GM23338 (cell line): ENCODE measurements around the gene ZNF143. TPM values are rescaled to one million over a fixed set of nuclear protein-coding genes. Genes with fewer than 3 reads are reported as not detected.

Experiments used
- ATAC-seq: fragments of 200-7000 bp; cut with Tn5 transposase; 3 replicates; pipeline ENCODE4 v1.9.1; 2020
- DNase-seq: peaks from one replicate; pipeline ENCODE4 v3.0.0-alpha.2; 2015; ENCODE audit warnings: low spot score
- H2AFZ ChIP-seq: fragments of 200-600 bp; sonication (generic); 2 replicates; pipeline ENCODE4 v1.8.0; 2016; ENCODE audit warnings: antibody characterized with exemption, mild to moderate bottlenecking, moderate library complexity
- H3F3A ChIP-seq: fragments of 200-600 bp; sonication (generic); replicated peaks from 2 replicates; pipeline ENCODE4 v1.8.0; 2017; ENCODE audit warnings: antibody characterized with exemption, mixed run types, low read depth
- H3K27ac ChIP-seq: fragments of 200-600 bp; sonication (generic); 2 replicates; pipeline ENCODE4 v1.6.1; 2016; ENCODE audit warnings: low read depth
- H3K27me3 ChIP-seq: fragments of 200-600 bp; sonication (generic); 2 replicates; pipeline ENCODE4 v1.8.0; 2016; ENCODE audit warnings: mild to moderate bottlenecking, mixed run types, moderate library complexity; ENCODE audit not compliant: insufficient read depth
- H3K36me3 ChIP-seq: fragments of 200-600 bp; sonication (generic); 2 replicates; pipeline ENCODE4 v1.8.0; 2016; ENCODE audit warnings: mild to moderate bottlenecking; ENCODE audit not compliant: insufficient read depth
- H3K4me1 ChIP-seq: fragments of 200-600 bp; sonication (generic); 2 replicates; pipeline ENCODE4 v1.8.0; 2016; ENCODE audit warnings: mild to moderate bottlenecking, moderate library complexity; ENCODE audit not compliant: insufficient read depth
- H3K4me2 ChIP-seq: fragments of 200-600 bp; sonication (generic); 2 replicates; pipeline ENCODE4 v1.7.1; 2017; ENCODE audit warnings: mixed run types
- H3K4me3 ChIP-seq: fragments of 200-600 bp; sonication (generic); 2 replicates; pipeline ENCODE4 v1.6.1; 2016; ENCODE audit warnings: mixed run types
- H3K79me2 ChIP-seq: fragments of 200-600 bp; sonication (generic); replicated peaks from 2 replicates; pipeline ENCODE4 v1.8.0; 2017; ENCODE audit warnings: mild to moderate bottlenecking; ENCODE audit not compliant: insufficient read depth
- H3K9me2 ChIP-seq: fragments of 200-600 bp; sonication (generic); 2 replicates; pipeline ENCODE4 v1.8.0; 2017; ENCODE audit not compliant: insufficient read depth
- H4K20me1 ChIP-seq: fragments of 200-600 bp; sonication (generic); replicated peaks from 2 replicates; pipeline ENCODE4 v1.8.0; 2017; ENCODE audit warnings: mild to moderate bottlenecking; ENCODE audit not compliant: insufficient read depth
- H3K27ac Mint-ChIP-seq: 2 replicates; pipeline ENCODE4 v1.8.0; 2020; ENCODE audit warnings: inconsistent platforms, mild to moderate bottlenecking, moderate library complexity, mixed read lengths
- H3K27me3 Mint-ChIP-seq: 3 replicates; pipeline ENCODE4 v1.8.0; 2022; ENCODE audit warnings: low read depth, mild to moderate bottlenecking, moderate library complexity, mixed read lengths, inconsistent platforms; ENCODE audit not compliant: insufficient read depth, poor library complexity
- H3K36me3 Mint-ChIP-seq: 3 replicates; pipeline ENCODE4 v1.8.0; 2021; ENCODE audit warnings: low read depth, mild to moderate bottlenecking, inconsistent platforms, moderate library complexity, mixed read lengths
- H3K4me1 Mint-ChIP-seq: 3 replicates; pipeline ENCODE4 v1.8.0; 2020; ENCODE audit warnings: mild to moderate bottlenecking, inconsistent platforms, mixed read lengths
- H3K4me3 Mint-ChIP-seq: 3 replicates; pipeline ENCODE4 v1.8.0; 2021; ENCODE audit warnings: moderate library complexity, mild to moderate bottlenecking, inconsistent platforms, mixed read lengths
- H3K9me3 Mint-ChIP-seq: 3 replicates; pipeline ENCODE4 v1.8.0; 2020; ENCODE audit warnings: moderate library complexity, mild to moderate bottlenecking, inconsistent platforms, mixed read lengths
- EZH2phosphoT487 ChIP-seq: fragments of 200-600 bp; sonication (generic); IDR thresholded peaks from one replicate; pipeline ENCODE4 v1.8.1; 2018; ENCODE audit warnings: antibody characterized with exemption; ENCODE audit not compliant: unreplicated experiment
- JUNB ChIP-seq: IDR thresholded peaks from one replicate; pipeline ENCODE4 v1.6.1; 2016; ENCODE audit warnings: antibody characterized with exemption; ENCODE audit not compliant: unreplicated experiment
- NANOG ChIP-seq: IDR thresholded peaks from 2 replicates; pipeline ENCODE4 v1.6.1; 2016; ENCODE audit warnings: antibody characterized with exemption, borderline replicate concordance
- POLR2AphosphoS5 ChIP-seq: IDR thresholded peaks from 2 replicates; pipeline ENCODE4 v1.6.1; 2016; ENCODE audit warnings: antibody characterized with exemption, low read depth
- STAT1 ChIP-seq: IDR thresholded peaks from one replicate; pipeline ENCODE4 v1.6.1; 2016; ENCODE audit warnings: antibody characterized with exemption; ENCODE audit not compliant: unreplicated experiment
- ZNF331 ChIP-seq: fragments of 250-450 bp; sonication (Bioruptor Pico); IDR thresholded peaks from 2 replicates; pipeline ENCODE4 v1.5.0; 2020; ENCODE audit warnings: low read depth, mild to moderate bottlenecking, moderate library complexity
- polyA plus RNA-seq: library from polyadenylated mRNA; unstranded; fragments of >200 nt; fragmentation: Nextera tagmentation; extraction: Ambion mirVana; gene quantifications from 2 replicates; pipeline ENCODE4 v1.2.1, GENCODE V29; 2016
- total RNA-seq: library from RNA; depleted of rRNA; stranded (reverse); fragments of >200 nt; shearing (Covaris generic); gene quantifications from 2 replicates; pipeline ENCODE4 v1.2.3, GENCODE V29; 2014
- TF ChIP-seq, protein P1 (sequence below): IDR thresholded peaks from one replicate; pipeline ENCODE4 v1.6.1; 2018; ENCODE audit warnings: antibody characterized with exemption; ENCODE audit not compliant: unreplicated experiment
- TF ChIP-seq, protein P2 (sequence below), 2 experiments: fragments of 200-600 bp in 1 of 2; sonication (generic) in 1 of 2; conservative IDR thresholded peaks; 2 replicates each; pipeline versions ENCODE4 v1.5.1 to v1.6.1; 2016 to 2017; ENCODE audit warnings: antibody characterized with exemption in 2 of 2, low read depth in 2 of 2, mild to moderate bottlenecking in 2 of 2, moderate library complexity in 1 of 2

The ZNF143 gene
- total and polyA plus RNA-seq, 2 experiments from 2014 or later, result 33.5 to 44.2 TPM

DNA sequence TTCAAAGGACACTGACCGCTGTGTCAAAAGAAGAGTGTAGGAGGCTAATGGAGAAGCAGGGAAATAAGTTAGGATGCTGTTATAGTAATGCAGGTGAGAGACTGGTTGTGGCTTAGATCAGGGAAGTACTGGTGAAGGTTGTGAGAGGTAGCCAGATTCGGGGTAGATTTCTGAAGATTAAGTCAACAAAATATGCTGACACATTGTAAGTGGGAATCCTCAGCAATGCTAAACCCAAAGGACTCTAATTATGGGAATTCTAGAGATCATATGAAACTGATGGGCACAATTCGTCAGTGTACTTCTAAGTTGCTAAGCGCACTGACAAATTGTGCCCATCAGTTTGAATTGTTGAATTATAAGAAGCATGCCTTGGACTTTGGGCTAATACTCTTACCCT, 10.0 kb downstream of the ZNF143 start:
- Histone ChIP-seq H3F3A (0 out of 2 replicates have a peak, but pooled peaks cover 2% of the 10 kb centered on the region), H3K36me3 (peaks cover 32% of the 10 kb centered on the region), H4K20me1 (peaks cover 8% of the 10 kb centered on the region), H3K4me1 (no peaks in the 10 kb centered on the region), H3K27ac (0 out of 2 replicates have a peak overlapping the region, but pooled peaks have one; percentile 45), H3K9me2 (no peaks in the 10 kb centered on the region), H3K27me3 (no peaks in the 10 kb centered on the region), H3K79me2 (peaks cover 50% of the 10 kb centered on the region), H2AFZ (no peak overlapping the region), H3K4me2 (no peak overlapping the region), H3K4me3 (no peak overlapping the region)
- Mint-ChIP-seq H3K36me3 (peaks cover 20% of the 10 kb centered on the region), H3K27me3 (peaks cover 2% of the 10 kb centered on the region), H3K4me3 (no peak overlapping the region), H3K27ac (peak overlapping the region; percentile 31), H3K4me1 (no peaks in the 10 kb centered on the region), H3K9me3 (no peaks in the 10 kb centered on the region)
- ATAC-seq, result no peak
- TF ChIP-seq JUNB (no peak), ZNF331 (CRISPR knock-in tag) (no peak), POLR2AphosphoS5 (no peak), NANOG (no peak), STAT1 (no peak)
- TF ChIP-seq, protein P1, sequence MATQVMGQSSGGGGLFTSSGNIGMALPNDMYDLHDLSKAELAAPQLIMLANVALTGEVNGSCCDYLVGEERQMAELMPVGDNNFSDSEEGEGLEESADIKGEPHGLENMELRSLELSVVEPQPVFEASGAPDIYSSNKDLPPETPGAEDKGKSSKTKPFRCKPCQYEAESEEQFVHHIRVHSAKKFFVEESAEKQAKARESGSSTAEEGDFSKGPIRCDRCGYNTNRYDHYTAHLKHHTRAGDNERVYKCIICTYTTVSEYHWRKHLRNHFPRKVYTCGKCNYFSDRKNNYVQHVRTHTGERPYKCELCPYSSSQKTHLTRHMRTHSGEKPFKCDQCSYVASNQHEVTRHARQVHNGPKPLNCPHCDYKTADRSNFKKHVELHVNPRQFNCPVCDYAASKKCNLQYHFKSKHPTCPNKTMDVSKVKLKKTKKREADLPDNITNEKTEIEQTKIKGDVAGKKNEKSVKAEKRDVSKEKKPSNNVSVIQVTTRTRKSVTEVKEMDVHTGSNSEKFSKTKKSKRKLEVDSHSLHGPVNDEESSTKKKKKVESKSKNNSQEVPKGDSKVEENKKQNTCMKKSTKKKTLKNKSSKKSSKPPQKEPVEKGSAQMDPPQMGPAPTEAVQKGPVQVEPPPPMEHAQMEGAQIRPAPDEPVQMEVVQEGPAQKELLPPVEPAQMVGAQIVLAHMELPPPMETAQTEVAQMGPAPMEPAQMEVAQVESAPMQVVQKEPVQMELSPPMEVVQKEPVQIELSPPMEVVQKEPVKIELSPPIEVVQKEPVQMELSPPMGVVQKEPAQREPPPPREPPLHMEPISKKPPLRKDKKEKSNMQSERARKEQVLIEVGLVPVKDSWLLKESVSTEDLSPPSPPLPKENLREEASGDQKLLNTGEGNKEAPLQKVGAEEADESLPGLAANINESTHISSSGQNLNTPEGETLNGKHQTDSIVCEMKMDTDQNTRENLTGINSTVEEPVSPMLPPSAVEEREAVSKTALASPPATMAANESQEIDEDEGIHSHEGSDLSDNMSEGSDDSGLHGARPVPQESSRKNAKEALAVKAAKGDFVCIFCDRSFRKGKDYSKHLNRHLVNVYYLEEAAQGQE, result no peak
- TF ChIP-seq, protein P2, sequence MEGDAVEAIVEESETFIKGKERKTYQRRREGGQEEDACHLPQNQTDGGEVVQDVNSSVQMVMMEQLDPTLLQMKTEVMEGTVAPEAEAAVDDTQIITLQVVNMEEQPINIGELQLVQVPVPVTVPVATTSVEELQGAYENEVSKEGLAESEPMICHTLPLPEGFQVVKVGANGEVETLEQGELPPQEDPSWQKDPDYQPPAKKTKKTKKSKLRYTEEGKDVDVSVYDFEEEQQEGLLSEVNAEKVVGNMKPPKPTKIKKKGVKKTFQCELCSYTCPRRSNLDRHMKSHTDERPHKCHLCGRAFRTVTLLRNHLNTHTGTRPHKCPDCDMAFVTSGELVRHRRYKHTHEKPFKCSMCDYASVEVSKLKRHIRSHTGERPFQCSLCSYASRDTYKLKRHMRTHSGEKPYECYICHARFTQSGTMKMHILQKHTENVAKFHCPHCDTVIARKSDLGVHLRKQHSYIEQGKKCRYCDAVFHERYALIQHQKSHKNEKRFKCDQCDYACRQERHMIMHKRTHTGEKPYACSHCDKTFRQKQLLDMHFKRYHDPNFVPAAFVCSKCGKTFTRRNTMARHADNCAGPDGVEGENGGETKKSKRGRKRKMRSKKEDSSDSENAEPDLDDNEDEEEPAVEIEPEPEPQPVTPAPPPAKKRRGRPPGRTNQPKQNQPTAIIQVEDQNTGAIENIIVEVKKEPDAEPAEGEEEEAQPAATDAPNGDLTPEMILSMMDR (conservative IDR thresholded peaks at IDR 0.05; ENCODE audit: low read depth in 2 of 2), result no peak
- no peak for DNase-seq

DNA sequence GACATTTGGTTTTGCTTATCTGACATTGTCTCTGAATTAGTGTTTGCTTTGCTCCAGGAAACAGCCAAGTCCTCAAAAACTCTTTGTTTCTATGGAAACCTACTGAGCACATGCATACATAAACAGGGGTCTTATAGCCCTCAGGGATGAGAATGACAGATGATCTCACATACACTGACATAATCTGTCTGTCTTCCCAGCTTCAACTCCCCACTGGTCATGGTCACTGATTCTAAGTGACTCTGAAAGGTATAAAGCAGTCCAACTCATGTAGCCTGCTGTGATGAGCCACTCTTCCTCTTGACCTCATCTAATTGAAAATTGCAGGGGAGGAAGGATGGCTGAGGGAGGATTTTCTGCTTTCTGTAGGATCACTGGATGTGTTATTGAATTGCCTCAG, 12.6 kb downstream of the ZNF143 start:
- ATAC-seq (no peak), DNase-seq (no peak)
- Histone ChIP-seq H4K20me1 (peaks cover 8% of the 10 kb centered on the region; the same call in 1 of the 2 replicates), H3K4me3 (no peak overlapping the region), H3K79me2 (peaks cover 23% of the 10 kb centered on the region), H3K27me3 (no peaks in the 10 kb centered on the region), H3K9me2 (no peaks in the 10 kb centered on the region), H3K36me3 (peaks cover 43% of the 10 kb centered on the region), H3F3A (peaks cover 9% of the 10 kb centered on the region; the same call in 1 of the 2 replicates), H2AFZ (no peak overlapping the region), H3K4me1 (no peaks in the 10 kb centered on the region), H3K4me2 (no peak overlapping the region), H3K27ac (no peak overlapping the region)
- H3K4me1 Mint-ChIP-seq, result no peaks in the 10 kb centered on the region
- TF ChIP-seq JUNB (no peak), EZH2phosphoT487 (peak; percentile 42)
- peaks cover 27% of the 10 kb centered on the region for H3K36me3 Mint-ChIP-seq
- H3K9me3 Mint-ChIP-seq, result no peaks in the 10 kb centered on the region
- H3K27me3 Mint-ChIP-seq, result no peaks in the 10 kb centered on the region
- no peak overlapping the region for H3K27ac Mint-ChIP-seq
- H3K4me3 Mint-ChIP-seq, result no peak overlapping the region
